Ishikawa (cell line): ENCODE data around the gene PRKRA.

ENCODE experiments used
- FOXM1 ChIP-seq: IDR thresholded peaks from 2 replicates; pipeline ENCODE4 v1.6.1; 2012; ENCODE audit warnings: low read depth, borderline replicate concordance
- ZBTB7A ChIP-seq: IDR thresholded peaks from 2 replicates; pipeline ENCODE4 v1.6.1; 2012; ENCODE audit warnings: low read depth

DNA sequence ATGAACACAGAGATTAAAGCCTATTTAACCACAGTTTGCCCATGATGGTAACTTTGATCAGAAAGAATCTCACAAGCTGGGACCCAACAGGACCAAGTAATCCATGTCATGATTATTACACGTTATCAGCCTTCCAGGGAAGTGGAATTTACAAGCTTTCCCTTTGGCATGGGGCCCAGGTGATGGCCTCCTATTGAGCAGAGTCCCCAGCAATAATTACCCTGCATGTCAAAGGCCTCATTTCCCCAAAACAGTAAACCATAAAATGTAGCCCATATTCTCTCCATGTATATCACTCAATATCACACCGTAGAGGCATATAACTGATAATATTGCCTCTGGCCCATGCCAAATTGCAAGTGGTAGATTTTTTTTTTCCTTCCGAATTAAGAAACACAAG, 38.9 kb downstream of the PRKRA start:
- TF ChIP-seq ZBTB7A (no peak), FOXM1 (no peak)
